SK-N-SH (cell line): ENCODE measurements around the gene ERI3. TPM values are rescaled to one million over a fixed set of nuclear protein-coding genes. Genes with fewer than 3 reads are reported as not detected.
A peak's percentile ranks its signal among the peaks of the same experiment; 100 is the strongest.

ENCODE experiments used
- CTCF ChIA-PET: fragments of 300-600, 350-600 bp; formaldehyde crosslinking; extraction: SDS; loops from one replicate; lab custom pipeline; 2021; lab: Yijun Ruan, JAX
- POLR2A ChIA-PET: fragments of 350-600 bp; sonication (Branson Sonifier 250); formaldehyde crosslinking; extraction: SDS; loops from one replicate; lab custom pipeline; 2020; ENCODE audit warnings: antibody characterized with exemption, inconsistent platforms; lab: Yijun Ruan, JAX
- DNase-seq: peaks from one replicate; pipeline ENCODE4 v3.0.0; 2012
- H2AFZ ChIP-seq: fragments of 200-600 bp; sonication (generic); 2 replicates; pipeline ENCODE4 v1.8.1; 2016; ENCODE audit warnings: antibody characterized with exemption, mild to moderate bottlenecking, low read depth
- H3F3A ChIP-seq: fragments of 200-600 bp; sonication (generic); replicated peaks from 2 replicates; pipeline ENCODE3; 2016; ENCODE audit warnings: antibody characterized with exemption, mild to moderate bottlenecking; ENCODE audit not compliant: insufficient read depth
- H3K27ac ChIP-seq, 2 experiments: fragments of 200-500 bp in 1 of 2; fragments of 200-600 bp in 1 of 2; sonication (Bioruptor generic) in 1 of 2; sonication (generic), shearing (Covaris generic) in 1 of 2; 2 replicates each; pipeline versions ENCODE4 v1.5.1 to v1.6.1; 2014 to 2016; ENCODE audit warnings: low read depth in 2 of 2, inconsistent platforms in 1 of 2, low read length in 1 of 2, mild to moderate bottlenecking in 1 of 2, mixed read lengths in 1 of 2
- H3K27me3 ChIP-seq: fragments of 200-600 bp; sonication (generic), shearing (Covaris generic); 2 replicates; pipeline ENCODE4 v1.6.1; 2016; ENCODE audit warnings: mixed run types; ENCODE audit not compliant: insufficient read depth
- H3K36me3 ChIP-seq, 2 experiments: fragments of 200-500 bp in 1 of 2; fragments of 200-600 bp in 1 of 2; sonication (Bioruptor generic) in 1 of 2; sonication (generic) in 1 of 2; replicated peaks in 1 of 2; 2 replicates each; pipeline versions ENCODE3 to v1.5.1; 2014 to 2016; ENCODE audit warnings: low read length in 1 of 2, mild to moderate bottlenecking in 1 of 2; ENCODE audit not compliant: insufficient read depth in 2 of 2, control insufficient read depth in 1 of 2
- H3K4me1 ChIP-seq, 2 experiments: fragments of 200-500 bp in 1 of 2; fragments of 200-600 bp in 1 of 2; sonication (Bioruptor generic) in 1 of 2; sonication (generic), shearing (Covaris generic) in 1 of 2; 2 replicates each; pipeline versions ENCODE4 v1.5.1 to v1.6.1; 2014 to 2016; ENCODE audit warnings: low read depth in 1 of 2, low read length in 1 of 2, mixed run types in 1 of 2; ENCODE audit not compliant: insufficient read depth in 2 of 2, control insufficient read depth in 1 of 2
- H3K4me2 ChIP-seq: fragments of 200-600 bp; sonication (generic), shearing (Covaris generic); 2 replicates; pipeline ENCODE4 v1.6.1; 2017; ENCODE audit warnings: mixed run types
- H3K4me3 ChIP-seq, 2 experiments: fragments of 200-500 bp in 1 of 2; fragments of 200-600 bp in 1 of 2; sonication (Bioruptor generic) in 1 of 2; sonication (generic), shearing (Covaris generic) in 1 of 2; 2 replicates each; pipeline versions ENCODE4 v1.5.1 to v1.8.1; 2014 to 2016; ENCODE audit warnings: low read depth in 2 of 2, inconsistent platforms in 1 of 2, low read length in 1 of 2, mild to moderate bottlenecking in 1 of 2, mixed read lengths in 1 of 2, moderate library complexity in 1 of 2
- H3K79me2 ChIP-seq: fragments of 200-600 bp; sonication (generic); 2 replicates; pipeline ENCODE4 v1.8.1; 2017; ENCODE audit warnings: mild to moderate bottlenecking; ENCODE audit not compliant: insufficient read depth
- H3K9ac ChIP-seq: fragments of 200-600 bp; sonication (generic); 2 replicates; pipeline ENCODE4 v1.6.1; 2017; ENCODE audit warnings: mixed run types
- H3K9me2 ChIP-seq: fragments of 200-600 bp; sonication (generic); 2 replicates; pipeline ENCODE4 v1.6.1; 2017; ENCODE audit warnings: mixed run types
- H3K9me3 ChIP-seq: fragments of 200-600 bp; sonication (generic); 2 replicates; pipeline ENCODE4 v1.6.1; 2017; ENCODE audit warnings: mixed run types, mild to moderate bottlenecking, moderate library complexity
- H4K20me1 ChIP-seq: fragments of 200-600 bp; sonication (generic); 2 replicates; pipeline ENCODE4 v1.6.1; 2017; ENCODE audit warnings: mild to moderate bottlenecking, mixed run types; ENCODE audit not compliant: insufficient read depth
- CHD2 ChIP-seq: fragments of 150-350 bp; IDR thresholded peaks from 2 replicates; pipeline ENCODE4 v1.6.1; 2018; ENCODE audit warnings: low read length; ENCODE audit not compliant: partially characterized antibody
- CTCF ChIP-seq: fragments of 200-600 bp; sonication (generic); IDR thresholded peaks from 2 replicates; pipeline ENCODE4 v1.6.1; 2017; ENCODE audit warnings: antibody characterized with exemption, mild to moderate bottlenecking, moderate library complexity
- EP300 ChIP-seq, 2 experiments: IDR thresholded peaks; 2 replicates each; pipeline versions ENCODE4 v1.4.0 to v1.6.1; 2012; ENCODE audit warnings: borderline replicate concordance in 1 of 2, low read depth in 1 of 2, low read length in 1 of 2
- FOXJ3 ChIP-seq: sonication (generic); formaldehyde crosslinking; IDR thresholded peaks from 2 replicates; pipeline ENCODE4 v1.5.1; 2020; ENCODE audit warnings: mild to moderate bottlenecking, missing genetic modification reagents
- FOXM1 ChIP-seq: IDR thresholded peaks from 2 replicates; pipeline ENCODE4 v1.4.0; 2012; ENCODE audit warnings: low read depth, mild to moderate bottlenecking
- IRF3 ChIP-seq: fragments of 150-350 bp; IDR thresholded peaks from 2 replicates; pipeline ENCODE4 v1.6.1; 2016; ENCODE audit warnings: mild to moderate bottlenecking, low read depth, low read length
- JUND ChIP-seq: IDR thresholded peaks from 2 replicates; pipeline ENCODE4 v1.4.0; 2012
- MXI1 ChIP-seq: IDR thresholded peaks from 2 replicates; pipeline ENCODE4 v1.6.1; 2012; ENCODE audit warnings: mild to moderate bottlenecking, low read depth, low read length, improper control_type of control experiment
- PBX3 ChIP-seq: IDR thresholded peaks from 2 replicates; pipeline ENCODE4; 2012
- RAD21 ChIP-seq: IDR thresholded peaks from 2 replicates; pipeline ENCODE4 v1.6.1; 2012; ENCODE audit warnings: mild to moderate bottlenecking, low read length
- REST ChIP-seq: IDR thresholded peaks from 2 replicates; pipeline ENCODE4 v1.6.1; 2012; ENCODE audit warnings: mild to moderate bottlenecking, low read depth, low read length, moderate library complexity
- RFX5 ChIP-seq: IDR thresholded peaks from 2 replicates; pipeline ENCODE4 v1.6.1; 2012; ENCODE audit warnings: mild to moderate bottlenecking, improper control_type of control experiment, low read length
- TCF12 ChIP-seq: IDR thresholded peaks from 2 replicates; pipeline ENCODE4 v1.4.0; 2012
- WGBS: methylation state at CpG from one replicate; pipeline ENCODE4 v1.1.6; 2017; ENCODE audit warnings: low lambda C conversion rate; 5-methylcytosine and 5-hydroxymethylcytosine counted together
- polyA plus RNA-seq, 3 experiments: library from polyadenylated mRNA; depleted of rRNA; stranded (reverse); fragments of >200 nt; gene quantifications; 2 replicates each; pipeline ENCODE4 v1.2.3, GENCODE V29; 2012

The ERI3 gene
- polyA plus RNA-seq, 1 of the 3 experiments (the other 2 are of a cell fraction), result 60.7 TPM

GRCh38 chr1:44293761-44294315, 61.2 kb downstream of the ERI3 start:
- no peak overlapping the region for H3K9ac ChIP-seq
- WGBS, result 73% methylated on average over 5 of the region's 9 CpGs
- peaks cover 0 to 72% of the 10 kb centered on the region in 2 experiments for H3K36me3 ChIP-seq
- no peak overlapping the region for H3K4me2 ChIP-seq
- H3K9me3 ChIP-seq, result no peaks in the 10 kb centered on the region
- peak overlapping the region in 1 of 2 experiments; percentile 69; a peak in 2 of 4 replicates for H3K27ac ChIP-seq
- H3F3A ChIP-seq, result no peaks in the 10 kb centered on the region
- no peaks in the 10 kb centered on the region for H3K79me2 ChIP-seq
- peaks cover 0 to 26% of the 10 kb centered on the region in 2 experiments; a peak in 1 of 4 replicates for H3K4me1 ChIP-seq
- no peak overlapping the region for H3K4me3 ChIP-seq
- ChIA-PET CTCF (interaction anchor here (0.7 to 7.2 kb wide), 21 partner anchors 11 to 301 kb away, joined by 3 to 78 read pairs (median 4); partner anchors contain the start of gene DMAP1), POLR2A (no interaction called here)
- no peak overlapping the region for H2AFZ ChIP-seq
- no peaks in the 10 kb centered on the region for H3K27me3 ChIP-seq
- DNase-seq, result peak; percentile 51
- no peak for TF ChIP-seq REST
- TF ChIP-seq FOXJ3, result no peak
- peak; percentile 25; the same call in 1 of the 2 replicates for TF ChIP-seq MXI1
- TF ChIP-seq RAD21, result peak; percentile 32
- TF ChIP-seq, all 33 proteins: peak for 2
- Histone ChIP-seq H3K9me2 (no peaks in the 10 kb centered on the region), H4K20me1 (no peaks in the 10 kb centered on the region)

- Histone ChIP-seq H3K27me3 (no peaks in the 10 kb centered on the region), H3K4me3 (no peak overlapping the region), H3K9me3 (no peaks in the 10 kb centered on the region), H3K36me3 (peaks cover 1 to 76% of the 10 kb centered on the region in 2 experiments), H3K4me2 (no peak overlapping the region), H2AFZ (no peak overlapping the region), H3K79me2 (no peaks in the 10 kb centered on the region), H3F3A (no peaks in the 10 kb centered on the region), H3K27ac (no peak overlapping the region), H4K20me1 (no peaks in the 10 kb centered on the region), H3K9ac (no peak overlapping the region), H3K4me1 (peaks cover 0 to 26% of the 10 kb centered on the region in 2 experiments; a peak in 1 of 4 replicates), H3K9me2 (no peaks in the 10 kb centered on the region)
- DNase-seq, result no peak
- POLR2A ChIA-PET, result interaction anchor here (0.7 kb wide), 1 partner anchor 15 kb away, joined by 3 read pairs; no protein-coding TSS in a partner anchor
- 96% methylated on average over 9 of the region's 10 CpGs for WGBS
- TF ChIP-seq TCF12 (no peak), EP300 (IDR thresholded peaks at IDR 0.05; ENCODE audit: borderline replicate concordance in 1 of 2, low read depth in 1 of 2, low read length in 1 of 2) (no peak), JUND (no peak), FOXM1 (no peak), CTCF (no peak), PBX3 (no peak), IRF3 (no peak), RFX5 (no peak), CHD2 (no peak)
- CTCF ChIA-PET, result interaction anchor here (1.0 to 7.2 kb wide), 7 partner anchors 18 to 135 kb away, joined by 3 to 78 read pairs (median 5); no protein-coding TSS in a partner anchor
Observed at GRCh38 chr1:44292651-44293050, 62.4 kb downstream of the ERI3 start.
